Gastrocnemius medialis (tissue), 4 donors: ENCODE data around the gene TP63. TPM values are rescaled to one million over a fixed set of nuclear protein-coding genes. Genes with fewer than 3 reads are reported as not detected.

Source experiments
- ATAC-seq, 2 donors: fragments of 150-250 bp; one replicate each; pipeline ENCODE4 v1.9.1; 2016
- DNase-seq, 2 donors: peaks; one replicate each; pipeline ENCODE4 v3.0.0-alpha.2; 2019
- H3K27ac ChIP-seq, 4 donors: fragments of 200-600 bp; sonication (generic); 1 replicate in 1 of 4; 2 replicates in 3 of 4; pipeline ENCODE4 v1.5.1; 2016 to 2018; ENCODE audit warnings: mild to moderate bottlenecking in 2 of 4, moderate library complexity in 1 of 4
- H3K27me3 ChIP-seq, 3 donors: fragments of 200-600 bp; sonication (generic) in 2 of 3; 1 replicate in 1 of 3; 2 replicates in 2 of 3; pipeline versions ENCODE4 v1.5.1 to v1.6.0; 2016 to 2019; ENCODE audit warnings: mild to moderate bottlenecking in 1 of 3, moderate library complexity in 1 of 3
- H3K36me3 ChIP-seq, 2 donors: fragments of 200-600 bp; sonication (generic) in 1 of 2; one replicate each; pipeline ENCODE4 v1.5.1; 2017 to 2018
- H3K4me1 ChIP-seq, 2 donors: fragments of 200-600 bp; sonication (generic) in 1 of 2; one replicate each; pipeline ENCODE4 v1.5.1; 2016 to 2017; ENCODE audit warnings: mild to moderate bottlenecking in 2 of 2
- H3K4me3 ChIP-seq, 4 donors: fragments of 200-600 bp; sonication (generic) in 3 of 4; 1 replicate in 1 of 4; 2 replicates in 3 of 4; pipeline ENCODE4 v1.5.1; 2016 to 2019; ENCODE audit warnings: mild to moderate bottlenecking in 2 of 4
- H3K9me3 ChIP-seq, 3 donors: fragments of 200-600 bp; sonication (generic) in 2 of 3; 1 replicate in 1 of 3; 2 replicates in 2 of 3; pipeline ENCODE4 v1.5.1; 2016 to 2019
- CTCF ChIP-seq, 5 experiments: fragments of 450-650 bp in 3 of 5; fragments of 200-600 bp in 2 of 5; sonication (generic) in 2 of 5; IDR thresholded peaks in 4 of 5; conservative IDR thresholded peaks in 1 of 5; 1 replicate in 4 of 5; 2 replicates in 1 of 5; pipeline ENCODE4 v1.5.1; 2016 to 2019; ENCODE audit warnings: antibody characterized with exemption in 5 of 5, mild to moderate bottlenecking in 3 of 5, moderate library complexity in 3 of 5
- POLR2A ChIP-seq, 2 donors: fragments of 450-650 bp; IDR thresholded peaks; one replicate each; pipeline ENCODE4 v1.6.1; 2017; ENCODE audit warnings: antibody characterized with exemption in 2 of 2, mild to moderate bottlenecking in 2 of 2, moderate library complexity in 2 of 2
- in situ Hi-C, 4 donors: fragments of 200-750 bp; cut with MboI; loops; one replicate each; pipeline versions ENCODE4 v1.15.0 to v1.8.0; 2017; ENCODE audit warnings: low sequenced_read_pairs in 4 of 4
- intact Hi-C: fragments of 100-400 bp; cut with DNase I; formaldehyde crosslinking; loops from one replicate; pipeline ENCODE4 v1.15.1; 2023; ENCODE audit warnings: low total_unique reads
- total RNA-seq, 4 donors: library from RNA; depleted of rRNA; stranded (reverse); fragments of >200 nt; gene quantifications; one replicate each; pipeline versions ENCODE4 v1.1.0 to v1.2.3, GENCODE V29; 2016

TP63 gene
- total RNA-seq, 4 donors from 2014 or later, result 5.2 to 38.8 (median 25.8) TPM

GRCh38 chr3:189632242-189632641 is 1.1 kb downstream of the TP63 start:
- H3K4me3 ChIP-seq, result peak overlapping the region; percentile 47 to 58 (median 55)
- H3K27ac ChIP-seq, result peak overlapping the region; percentile 84 to 89 (median 86)
- no peaks in the 10 kb centered on the region for H3K9me3 ChIP-seq
- peak; percentile 14 to 15 for ATAC-seq
- H3K27me3 ChIP-seq, result no peaks in the 10 kb centered on the region
- H3K36me3 ChIP-seq, result no peaks in the 10 kb centered on the region
- in situ Hi-C loops, result loop anchor here in 1 of 4 donors (25.0 kb wide), 1 partner anchor 180 kb away; no protein-coding TSS in a partner anchor
- TF ChIP-seq CTCF (IDR thresholded peaks at IDR 0.05 in 4 of 5, conservative IDR thresholded peaks at IDR 0.05 in 1 of 5) (no peak), POLR2A (IDR thresholded peaks at IDR 0.05) (peak in 1 of 2 donors; percentile 42)
- H3K4me1 ChIP-seq, result peaks cover 38 to 43% of the 10 kb centered on the region in 2 donors
- intact Hi-C loops, result no loop called here
- DNase-seq, result no peak

- H3K27me3 ChIP-seq, result no peaks in the 10 kb centered on the region
- H3K9me3 ChIP-seq, result no peaks in the 10 kb centered on the region
- TF ChIP-seq CTCF (IDR thresholded peaks at IDR 0.05 in 4 of 5, conservative IDR thresholded peaks at IDR 0.05 in 1 of 5), result no peak
- no peak for TF ChIP-seq POLR2A (IDR thresholded peaks at IDR 0.05)
- no peak for ATAC-seq
- H3K4me3 ChIP-seq, result no peak overlapping the region
- H3K4me1 ChIP-seq, result peaks cover 36% of the 10 kb centered on the region in 2 donors
- H3K27ac ChIP-seq, result peak overlapping the region; percentile 84 to 89 (median 86)
- DNase-seq, result no peak
- H3K36me3 ChIP-seq, result no peaks in the 10 kb centered on the region
- intact Hi-C loops, result no loop called here
- in situ Hi-C loops, result loop anchor here in 1 of 4 donors (25.0 kb wide), 1 partner anchor 177 kb away; no protein-coding TSS in a partner anchor
These were observed 4.2 kb downstream of the TP63 start for GRCh38 chr3:189635339-189635738.

- DNase-seq, result no peak
- no peaks in the 10 kb centered on the region for H3K9me3 ChIP-seq
- TF ChIP-seq CTCF (IDR thresholded peaks at IDR 0.05 in 4 of 5, conservative IDR thresholded peaks at IDR 0.05 in 1 of 5), result no peak
- TF ChIP-seq POLR2A (IDR thresholded peaks at IDR 0.05), result no peak
- H3K27me3 ChIP-seq, result no peaks in the 10 kb centered on the region
- H3K36me3 ChIP-seq, result no peaks in the 10 kb centered on the region
- H3K27ac ChIP-seq, result peak overlapping the region in 1 of 4 donors; percentile 84
- intact Hi-C loops (no loop called here), in situ Hi-C loops (loop anchor here in 1 of 4 donors (25.0 kb wide), 1 partner anchor 176 kb away; no protein-coding TSS in a partner anchor)
- no peak overlapping the region for H3K4me3 ChIP-seq
- ATAC-seq, result no peak
- H3K4me1 ChIP-seq, result peaks cover 34 to 35% of the 10 kb centered on the region in 2 donors
These were observed 4.9 kb downstream of the TP63 start for GRCh38 chr3:189636048-189636447.

- Histone ChIP-seq H3K27ac (peak overlapping the region in 1 of 4 donors; percentile 3), H3K4me3 (no peak overlapping the region), H3K36me3 (no peaks in the 10 kb centered on the region), H3K27me3 (no peaks in the 10 kb centered on the region), H3K9me3 (no peaks in the 10 kb centered on the region), H3K4me1 (peaks cover 35 to 37% of the 10 kb centered on the region in 2 donors)
- in situ Hi-C loops, result loop anchor here in 1 of 4 donors (25.0 kb wide), 1 partner anchor 175 kb away; no protein-coding TSS in a partner anchor
- ATAC-seq (no peak), DNase-seq (no peak)
- intact Hi-C loops, result no loop called here
- TF ChIP-seq CTCF (IDR thresholded peaks at IDR 0.05 in 4 of 5, conservative IDR thresholded peaks at IDR 0.05 in 1 of 5), result no peak
- no peak for TF ChIP-seq POLR2A (IDR thresholded peaks at IDR 0.05)
These were observed 6.6 kb downstream of the TP63 start for GRCh38 chr3:189637750-189638149.
